ENCODE data around the gene SELENOS. TPM values are rescaled to one million over a fixed set of nuclear protein-coding genes. Genes with fewer than 3 reads are reported as not detected.

The SELENOS gene
- total RNA-seq, 1 donor from 2014 or later, result 162 TPM

- FAIRE-seq, result no peak
These were observed 24.4 kb downstream of the SELENOS start for GRCh38 chr15:101252836-101253235.

GRCh38 chr15:101251830-101252820 lies 25.2 kb downstream of the SELENOS start, which contains the start of gene CHSY1:
TSS of gene CHSY1 (minus strand) at chr15:101252048. CDS start at chr15:101251456, 592 bp downstream.
- Histone ChIP-seq H3K27me3 (ENCODE audit: control insufficient read depth, insufficient read depth, low read length) (no peaks in the 10 kb centered on the region), H3K4me3 (ENCODE audit: low read depth, low read length) (peak within 1 kb of the TSS; percentile 61), H3K36me3 (ENCODE audit: control insufficient read depth, insufficient read depth, low read length) (peaks cover 2% of the 10 kb centered on the region)
- peak; percentile 19 for TF ChIP-seq CTCF (IDR thresholded peaks at IDR 0.05; ENCODE audit: insufficient read depth, low read length, severe bottlenecking)
- DNase-seq (ENCODE audit: low read depth) (peak; percentile 74), FAIRE-seq (no peak)

More at GRCh38 chr15:101252836-101253235, 24.4 kb downstream of the SELENOS start:
- TF ChIP-seq CTCF (IDR thresholded peaks at IDR 0.05; ENCODE audit: insufficient read depth, low read length, severe bottlenecking), result no peak
- H3K36me3 ChIP-seq (ENCODE audit: control insufficient read depth, insufficient read depth, low read length), result peaks cover 2% of the 10 kb centered on the region
- peak overlapping the region; percentile 61 for H3K4me3 ChIP-seq (ENCODE audit: low read depth, low read length)
- DNase-seq (ENCODE audit: low read depth), result no peak
- no peaks in the 10 kb centered on the region for H3K27me3 ChIP-seq (ENCODE audit: control insufficient read depth, insufficient read depth, low read length)

- Histone ChIP-seq H3K27me3 (ENCODE audit: control insufficient read depth, insufficient read depth, low read length) (no peaks in the 10 kb centered on the region), H3K36me3 (ENCODE audit: control insufficient read depth, insufficient read depth, low read length) (peaks cover 2% of the 10 kb centered on the region), H3K4me3 (ENCODE audit: low read depth, low read length) (peak overlapping the region; percentile 61)
- DNase-seq (ENCODE audit: low read depth) (no peak), FAIRE-seq (no peak)
- TF ChIP-seq CTCF (IDR thresholded peaks at IDR 0.05; ENCODE audit: insufficient read depth, low read length, severe bottlenecking), result peak; percentile 5
These were observed 26.1 kb downstream of the SELENOS start for GRCh38 chr15:101250873-101251829.

DNA sequence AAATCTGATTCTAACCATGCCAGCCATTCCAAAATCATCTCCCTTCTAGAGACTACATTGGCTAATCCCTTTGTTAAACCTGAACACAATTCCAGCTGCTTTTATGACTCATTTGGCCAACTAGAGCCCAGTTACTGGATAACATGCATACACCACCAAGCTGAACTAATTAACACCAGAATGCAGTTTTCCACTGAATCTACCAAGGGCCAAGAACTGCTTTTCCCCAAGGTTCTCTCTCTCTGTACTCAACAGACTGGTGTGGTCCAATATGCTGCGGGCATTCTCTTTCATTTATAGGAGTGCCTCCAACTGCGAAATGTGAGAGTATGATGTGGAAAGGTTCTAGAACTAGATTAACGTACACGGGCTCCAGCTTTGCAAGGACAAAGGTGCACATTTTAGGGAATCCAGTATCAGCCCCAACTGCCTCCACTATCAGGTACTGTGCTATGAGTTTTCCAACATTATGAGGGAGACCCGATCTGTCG lies 26.9 kb downstream of the SELENOS start:
- Histone ChIP-seq H3K4me3 (ENCODE audit: low read depth, low read length) (peak overlapping the region; percentile 56), H3K27me3 (ENCODE audit: control insufficient read depth, insufficient read depth, low read length) (no peaks in the 10 kb centered on the region), H3K36me3 (ENCODE audit: control insufficient read depth, insufficient read depth, low read length) (peaks cover 2% of the 10 kb centered on the region)
- TF ChIP-seq CTCF (IDR thresholded peaks at IDR 0.05; ENCODE audit: insufficient read depth, low read length, severe bottlenecking), result no peak
- FAIRE-seq (no peak), DNase-seq (ENCODE audit: low read depth) (peak; percentile 79)

DNA sequence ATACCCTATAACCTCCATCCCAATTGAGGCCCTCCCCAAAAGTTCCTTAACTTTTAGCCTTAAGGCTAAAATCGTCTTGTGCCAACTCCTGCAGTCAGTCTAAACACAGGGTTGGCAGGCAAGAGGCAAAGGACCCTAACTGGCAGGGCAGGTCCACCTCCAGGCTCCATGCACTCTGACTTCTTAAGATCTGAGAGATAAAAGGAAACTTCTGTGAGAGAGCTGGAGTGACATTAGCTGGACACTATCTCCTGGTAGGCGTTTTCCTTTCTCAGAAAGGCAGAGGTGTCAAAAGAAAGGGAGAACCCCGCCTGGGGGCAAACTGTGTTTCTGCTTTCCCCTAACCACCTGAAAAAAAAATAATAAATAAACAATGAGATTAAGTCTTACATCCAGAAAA lies 29.0 kb downstream of the SELENOS start:
- H3K27me3 ChIP-seq (ENCODE audit: control insufficient read depth, insufficient read depth, low read length), result no peaks in the 10 kb centered on the region
- no peak overlapping the region for H3K4me3 ChIP-seq (ENCODE audit: low read depth, low read length)
- peaks cover 2% of the 10 kb centered on the region for H3K36me3 ChIP-seq (ENCODE audit: control insufficient read depth, insufficient read depth, low read length)
- DNase-seq (ENCODE audit: low read depth), result no peak
- TF ChIP-seq CTCF (IDR thresholded peaks at IDR 0.05; ENCODE audit: insufficient read depth, low read length, severe bottlenecking), result no peak
- FAIRE-seq, result no peak

Measured in bronchial epithelial cell (primary cell).